GM12874 (cell line): ENCODE results near the gene DNAH8.

Experiments used
- CTCF ChIP-seq: IDR thresholded peaks from 2 replicates; pipeline ENCODE4 v1.5.1; 2011; ENCODE audit warnings: low read depth, mild to moderate bottlenecking, control low read depth, low read length, moderate library complexity; ENCODE audit not compliant: insufficient read depth

The DNAH8 gene

GRCh38 chr6:39003492-39003891, 288.4 kb downstream of the DNAH8 start:
- TF ChIP-seq CTCF = no peak

GRCh38 chr6:39004801-39005200, 289.7 kb downstream of the DNAH8 start:
- TF ChIP-seq CTCF = no peak

GRCh38 chr6:39005774-39006173, 290.7 kb downstream of the DNAH8 start:
- TF ChIP-seq CTCF = no peak

- no peak for TF ChIP-seq CTCF
Measured at GRCh38 chr6:39007575-39007974, 292.5 kb downstream of the DNAH8 start.

- TF ChIP-seq CTCF = no peak
Measured at GRCh38 chr6:39008737-39009136, 293.6 kb downstream of the DNAH8 start.

GRCh38 chr6:39009476-39009875, 294.4 kb downstream of the DNAH8 start:
- TF ChIP-seq CTCF = no peak

GRCh38 chr6:39016839-39017546, 301.9 kb downstream of the DNAH8 start:
- TF ChIP-seq CTCF = no peak
